Type B pancreatic cell (in vitro differentiated cells): ENCODE results near the gene TRIM9. TPM values are rescaled to one million over a fixed set of nuclear protein-coding genes. Genes with fewer than 3 reads are reported as not detected.

Experiments used
- DNase-seq: peaks from one replicate; pipeline ENCODE4 v3.0.0; 2021; ENCODE audit warnings: mixed read lengths; ENCODE audit not compliant: unreplicated experiment; ENCODE audit errors: extremely low spot score
- H3K27ac Mint-ChIP-seq: 2 replicates; pipeline ENCODE4 v1.8.0; 2021; ENCODE audit warnings: mild to moderate bottlenecking, mixed read lengths
- H3K27me3 Mint-ChIP-seq: 2 replicates; pipeline ENCODE4 v1.8.0; 2021; ENCODE audit warnings: mixed read lengths
- H3K36me3 Mint-ChIP-seq: 2 replicates; pipeline ENCODE4 v1.8.0; 2021; ENCODE audit warnings: mixed read lengths
- H3K4me1 Mint-ChIP-seq: one replicate; pipeline ENCODE4 v1.8.0; 2021; ENCODE audit warnings: mixed read lengths; ENCODE audit not compliant: unreplicated experiment
- H3K4me3 Mint-ChIP-seq: 2 replicates; pipeline ENCODE4 v1.8.0; 2021; ENCODE audit warnings: mild to moderate bottlenecking, mixed read lengths
- H3K9me3 Mint-ChIP-seq: 2 replicates; pipeline ENCODE4 v1.8.0; 2021; ENCODE audit warnings: mixed read lengths
- total RNA-seq: library from RNA; stranded (reverse); gene quantifications from 2 replicates; pipeline ENCODE4 v1.2.1, GENCODE V29; 2021; ENCODE audit warnings: low replicate concordance
- TF ChIP-seq, protein P1 (sequence below): fragments of 200-600 bp; sonication (generic); conservative IDR thresholded peaks from 2 replicates; pipeline ENCODE4 v1.5.0; 2021; ENCODE audit warnings: antibody characterized with exemption, mild to moderate bottlenecking

The TRIM9 gene
- total RNA-seq, 1 donor from 2014 or later, result 3.7 TPM

DNA sequence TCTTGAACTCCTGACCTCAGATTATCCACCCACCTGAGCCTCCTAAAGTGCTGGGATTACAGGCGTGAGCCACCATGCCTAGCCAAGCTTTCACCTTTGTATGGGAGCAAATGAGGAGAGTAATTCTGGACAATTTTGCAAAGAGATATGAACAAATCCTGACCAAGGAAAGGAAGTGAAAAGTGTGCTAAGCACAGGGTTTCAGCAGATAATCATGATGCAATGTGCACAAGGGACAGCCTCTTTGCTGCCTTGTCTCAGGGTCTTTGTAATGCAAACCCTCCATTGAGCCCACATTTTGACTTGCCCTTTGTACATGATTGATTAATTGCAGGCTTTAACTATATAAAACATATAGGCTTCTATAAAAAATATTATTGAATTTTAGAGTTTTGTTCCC lies 141.4 kb downstream of the TRIM9 start:
- TF ChIP-seq, protein P1, sequence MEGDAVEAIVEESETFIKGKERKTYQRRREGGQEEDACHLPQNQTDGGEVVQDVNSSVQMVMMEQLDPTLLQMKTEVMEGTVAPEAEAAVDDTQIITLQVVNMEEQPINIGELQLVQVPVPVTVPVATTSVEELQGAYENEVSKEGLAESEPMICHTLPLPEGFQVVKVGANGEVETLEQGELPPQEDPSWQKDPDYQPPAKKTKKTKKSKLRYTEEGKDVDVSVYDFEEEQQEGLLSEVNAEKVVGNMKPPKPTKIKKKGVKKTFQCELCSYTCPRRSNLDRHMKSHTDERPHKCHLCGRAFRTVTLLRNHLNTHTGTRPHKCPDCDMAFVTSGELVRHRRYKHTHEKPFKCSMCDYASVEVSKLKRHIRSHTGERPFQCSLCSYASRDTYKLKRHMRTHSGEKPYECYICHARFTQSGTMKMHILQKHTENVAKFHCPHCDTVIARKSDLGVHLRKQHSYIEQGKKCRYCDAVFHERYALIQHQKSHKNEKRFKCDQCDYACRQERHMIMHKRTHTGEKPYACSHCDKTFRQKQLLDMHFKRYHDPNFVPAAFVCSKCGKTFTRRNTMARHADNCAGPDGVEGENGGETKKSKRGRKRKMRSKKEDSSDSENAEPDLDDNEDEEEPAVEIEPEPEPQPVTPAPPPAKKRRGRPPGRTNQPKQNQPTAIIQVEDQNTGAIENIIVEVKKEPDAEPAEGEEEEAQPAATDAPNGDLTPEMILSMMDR, result no peak
- Mint-ChIP-seq H3K27me3 (no peaks in the 10 kb centered on the region), H3K4me3 (no peak overlapping the region), H3K27ac (no peak overlapping the region), H3K4me1 (peaks cover 9% of the 10 kb centered on the region), H3K36me3 (no peaks in the 10 kb centered on the region), H3K9me3 (no peaks in the 10 kb centered on the region)
- no peak for DNase-seq

DNA sequence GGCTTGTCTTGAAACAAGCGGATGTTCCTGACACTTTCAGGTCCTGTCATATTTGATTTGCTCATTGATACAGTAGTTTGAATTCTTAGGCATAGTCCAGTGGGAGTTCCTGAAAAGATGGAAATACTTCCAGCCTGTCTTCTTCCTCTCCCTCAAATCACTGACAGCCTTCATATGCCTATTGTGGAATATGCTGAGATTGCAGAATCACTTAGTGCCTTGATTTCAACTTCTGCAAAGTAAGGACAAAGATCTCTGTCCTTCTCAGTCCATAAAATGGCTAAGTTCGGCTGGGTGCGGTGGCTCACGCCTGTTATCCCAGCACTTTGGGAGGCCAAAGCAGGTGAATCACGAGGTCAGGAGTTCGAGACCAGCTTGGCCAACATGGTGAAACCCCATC lies 143.9 kb downstream of the TRIM9 start:
- TF ChIP-seq, protein P1, result no peak

DNA sequence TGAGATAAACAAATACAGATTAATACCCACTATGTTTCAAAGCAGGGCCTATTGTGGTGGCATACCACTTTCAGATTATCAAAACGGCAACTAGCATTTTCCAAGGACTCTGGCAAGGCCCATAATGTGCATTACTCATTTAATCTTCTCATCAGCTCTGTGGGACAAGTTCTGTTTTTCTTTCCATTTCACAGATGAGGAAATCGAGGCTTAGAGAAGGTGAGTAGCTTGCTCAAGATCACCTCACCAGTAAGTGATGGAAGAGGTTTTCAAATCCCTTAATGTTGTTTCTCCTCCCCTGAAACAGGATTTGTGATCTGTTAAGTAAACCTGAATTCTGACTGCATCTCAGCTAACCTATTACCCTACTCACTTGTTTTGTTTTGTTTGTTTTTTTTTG lies 146.7 kb downstream of the TRIM9 start:
- no peaks in the 10 kb centered on the region for H3K36me3 Mint-ChIP-seq
- H3K27me3 Mint-ChIP-seq, result peaks cover 6% of the 10 kb centered on the region
- H3K27ac Mint-ChIP-seq, result no peak overlapping the region
- H3K4me3 Mint-ChIP-seq, result no peak overlapping the region
- no peak for DNase-seq
- TF ChIP-seq, protein P1, result no peak
- H3K4me1 Mint-ChIP-seq, result peaks cover 18% of the 10 kb centered on the region
- peaks cover 4% of the 10 kb centered on the region for H3K9me3 Mint-ChIP-seq

More for the DNA sequence above, 143.9 kb downstream of the TRIM9 start:
- DNase-seq, result no peak
- H3K36me3 Mint-ChIP-seq, result no peaks in the 10 kb centered on the region
- H3K9me3 Mint-ChIP-seq, result peaks cover 4% of the 10 kb centered on the region
- H3K27me3 Mint-ChIP-seq, result no peaks in the 10 kb centered on the region
- no peak overlapping the region for H3K27ac Mint-ChIP-seq
- peaks cover 19% of the 10 kb centered on the region for H3K4me1 Mint-ChIP-seq
- no peak overlapping the region for H3K4me3 Mint-ChIP-seq

DNA sequence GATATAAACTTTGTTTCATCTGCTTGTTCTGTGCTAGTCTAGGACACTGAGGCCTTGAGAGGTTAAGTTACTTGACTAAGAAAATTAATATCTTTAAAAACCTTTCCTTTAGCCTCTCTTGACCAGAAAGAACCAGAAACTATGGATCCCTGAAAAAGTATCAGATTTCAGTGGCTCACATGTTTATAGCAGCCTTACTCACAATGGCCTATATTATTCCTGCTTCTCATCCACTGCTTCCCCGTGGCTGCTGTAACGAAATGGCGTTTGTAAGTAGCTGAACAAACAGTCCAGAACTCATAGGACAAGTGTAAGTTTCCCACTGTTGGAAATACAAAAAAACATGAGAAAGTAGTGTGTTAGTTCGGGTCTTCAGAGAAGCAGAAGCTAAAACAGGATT lies 147.5 kb downstream of the TRIM9 start:
- TF ChIP-seq, protein P1, result no peak
- H3K27me3 Mint-ChIP-seq, result peaks cover 6% of the 10 kb centered on the region
- H3K27ac Mint-ChIP-seq, result peak overlapping the region; percentile 48
- no peak overlapping the region for H3K4me3 Mint-ChIP-seq
- peaks cover 4% of the 10 kb centered on the region for H3K9me3 Mint-ChIP-seq
- peaks cover 21% of the 10 kb centered on the region for H3K4me1 Mint-ChIP-seq
- DNase-seq, result no peak
- H3K36me3 Mint-ChIP-seq, result no peaks in the 10 kb centered on the region

DNA sequence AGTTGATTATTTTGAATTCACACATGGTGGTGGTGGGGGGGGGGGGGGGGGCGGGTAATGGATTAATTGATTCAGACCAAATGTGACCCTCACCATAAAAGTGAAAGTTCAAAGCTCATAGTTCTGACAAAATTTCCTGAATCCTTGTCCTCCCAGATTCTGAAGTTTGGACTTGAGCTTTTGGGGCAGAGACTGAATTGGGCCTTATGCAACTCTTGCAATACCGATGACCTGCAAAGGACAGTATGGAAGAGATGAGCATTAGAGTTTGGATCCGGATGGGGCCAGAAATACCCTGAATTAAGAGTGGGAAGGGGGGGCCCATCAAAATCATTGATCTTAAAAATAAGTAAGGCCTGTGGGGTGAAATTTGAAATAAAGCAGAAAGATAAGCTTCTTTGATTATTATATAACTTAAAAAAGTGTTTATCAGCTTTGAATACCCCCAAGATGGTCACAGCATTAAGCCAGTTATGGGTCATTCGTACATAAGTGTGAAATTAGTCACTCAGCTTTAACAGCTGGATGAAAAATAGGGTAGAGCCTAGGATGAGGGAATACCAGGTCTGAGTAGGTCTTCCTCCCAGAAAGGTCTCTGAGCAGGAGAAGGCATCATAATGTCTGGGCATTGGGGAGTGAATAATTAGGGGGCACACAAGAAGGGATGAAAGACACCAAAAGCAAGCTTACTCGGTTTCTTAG lies 148.5 kb downstream of the TRIM9 start:
- DNase-seq, result no peak
- Mint-ChIP-seq H3K27ac (no peak overlapping the region), H3K9me3 (peaks cover 4% of the 10 kb centered on the region), H3K4me3 (peak overlapping the region; percentile 23), H3K36me3 (peaks cover 4% of the 10 kb centered on the region), H3K27me3 (peaks cover 11% of the 10 kb centered on the region), H3K4me1 (peaks cover 21% of the 10 kb centered on the region)
- TF ChIP-seq, protein P1, result no peak
